ENCODE data around the gene RFPL2. TPM values are rescaled to one million over a fixed set of nuclear protein-coding genes. Genes with fewer than 3 reads are reported as not detected.
"Not testable (repeated sequence)": the region's sequence is repeated elsewhere in the genome, so short reads cannot be mapped to it uniquely, and the experiment has no call there.

The RFPL2 gene
- total RNA-seq, 1 donor from 2014 or later: 11.8 TPM

- Mint-ChIP-seq H3K4me3 (ENCODE audit: unreplicated experiment) (no peak overlapping the region), H3K27me3 (ENCODE audit: unreplicated experiment) (peaks cover 2% of the 10 kb centered on the region)
- DNase-seq (ENCODE audit: low spot score): no peak
Measured at GRCh38 chr22:32144496-32145274, 60.2 kb downstream of the RFPL2 start.

GRCh38 chr22:32142600-32142999, 62.3 kb downstream of the RFPL2 start:
- DNase-seq (ENCODE audit: low spot score): no peak
- TF ChIP-seq, protein P1, sequence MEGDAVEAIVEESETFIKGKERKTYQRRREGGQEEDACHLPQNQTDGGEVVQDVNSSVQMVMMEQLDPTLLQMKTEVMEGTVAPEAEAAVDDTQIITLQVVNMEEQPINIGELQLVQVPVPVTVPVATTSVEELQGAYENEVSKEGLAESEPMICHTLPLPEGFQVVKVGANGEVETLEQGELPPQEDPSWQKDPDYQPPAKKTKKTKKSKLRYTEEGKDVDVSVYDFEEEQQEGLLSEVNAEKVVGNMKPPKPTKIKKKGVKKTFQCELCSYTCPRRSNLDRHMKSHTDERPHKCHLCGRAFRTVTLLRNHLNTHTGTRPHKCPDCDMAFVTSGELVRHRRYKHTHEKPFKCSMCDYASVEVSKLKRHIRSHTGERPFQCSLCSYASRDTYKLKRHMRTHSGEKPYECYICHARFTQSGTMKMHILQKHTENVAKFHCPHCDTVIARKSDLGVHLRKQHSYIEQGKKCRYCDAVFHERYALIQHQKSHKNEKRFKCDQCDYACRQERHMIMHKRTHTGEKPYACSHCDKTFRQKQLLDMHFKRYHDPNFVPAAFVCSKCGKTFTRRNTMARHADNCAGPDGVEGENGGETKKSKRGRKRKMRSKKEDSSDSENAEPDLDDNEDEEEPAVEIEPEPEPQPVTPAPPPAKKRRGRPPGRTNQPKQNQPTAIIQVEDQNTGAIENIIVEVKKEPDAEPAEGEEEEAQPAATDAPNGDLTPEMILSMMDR (IDR thresholded peaks at IDR 0.05; ENCODE audit: unreplicated experiment): no peak
- Mint-ChIP-seq H3K36me3 (ENCODE audit: low read depth, unreplicated experiment) (peaks cover 4% of the 10 kb centered on the region), H3K27ac (ENCODE audit: unreplicated experiment) (peak overlapping the region; percentile 9), H3K27me3 (ENCODE audit: unreplicated experiment) (peaks cover 4% of the 10 kb centered on the region), H3K4me1 (ENCODE audit: unreplicated experiment) (peaks cover 50% of the 10 kb centered on the region), H3K4me3 (ENCODE audit: unreplicated experiment) (no peak overlapping the region), H3K9me3 (ENCODE audit: unreplicated experiment) (no peaks in the 10 kb centered on the region)

More at GRCh38 chr22:32144496-32145274, 60.2 kb downstream of the RFPL2 start:
- Mint-ChIP-seq H3K9me3 (ENCODE audit: unreplicated experiment) (no peaks in the 10 kb centered on the region), H3K36me3 (ENCODE audit: low read depth, unreplicated experiment) (peaks cover 3% of the 10 kb centered on the region), H3K4me1 (ENCODE audit: unreplicated experiment) (peaks cover 35% of the 10 kb centered on the region), H3K27ac (ENCODE audit: unreplicated experiment) (no peak overlapping the region)
- TF ChIP-seq, protein P1 (IDR thresholded peaks at IDR 0.05; ENCODE audit: unreplicated experiment): no peak

- not testable (repeated sequence) for H3K36me3 Mint-ChIP-seq (ENCODE audit: low read depth, unreplicated experiment); H3K4me3 Mint-ChIP-seq (ENCODE audit: unreplicated experiment); DNase-seq (ENCODE audit: low spot score); H3K27me3 Mint-ChIP-seq (ENCODE audit: unreplicated experiment); H3K9me3 Mint-ChIP-seq (ENCODE audit: unreplicated experiment); H3K27ac Mint-ChIP-seq (ENCODE audit: unreplicated experiment)
- H3K4me1 Mint-ChIP-seq (ENCODE audit: unreplicated experiment): peaks cover 60% of the 10 kb centered on the region
- TF ChIP-seq, protein P1 (IDR thresholded peaks at IDR 0.05; ENCODE audit: unreplicated experiment): peak; percentile 39
Measured at GRCh38 chr22:32140688-32141087, 64.2 kb downstream of the RFPL2 start.

Other genes with a start within 250 kb of the RFPL2 start
- gene SLC5A1, start 161.8 kb downstream of the RFPL2 start, total RNA-seq (ENCODE audit: unreplicated experiment): 0.26 TPM
- gene C22orf42, start 45.8 kb downstream of the RFPL2 start, total RNA-seq (ENCODE audit: unreplicated experiment): not detected
- gene SLC5A4, start 50.3 kb upstream of the RFPL2 start, total RNA-seq (ENCODE audit: unreplicated experiment): not detected
- gene RFPL3, start 152.8 kb upstream of the RFPL2 start, total RNA-seq (ENCODE audit: unreplicated experiment): not detected
- gene RTCB, start 207.2 kb upstream of the RFPL2 start, total RNA-seq (ENCODE audit: unreplicated experiment): 107 TPM

Data from endothelial cell (in vitro differentiated cells).